Upper lobe of left lung (tissue), 4 donors: ENCODE results near the gene HOXB4.

Source experiments
- EP300 ChIP-seq, 4 donors: sonication (generic); formaldehyde crosslinking; IDR thresholded peaks; one replicate each; pipeline ENCODE4 v1.5.1; 2017; ENCODE audit warnings: antibody characterized with exemption in 4 of 4, control low read depth in 2 of 4
- POLR2A ChIP-seq, 4 donors: fragments of 450-650 bp; IDR thresholded peaks; one replicate each; pipeline ENCODE4 v1.5.1; 2016 to 2017; ENCODE audit warnings: antibody characterized with exemption in 4 of 4, mild to moderate bottlenecking in 2 of 4
- POLR2AphosphoS5 ChIP-seq, 2 donors: sonication (generic); formaldehyde crosslinking; IDR thresholded peaks; one replicate each; pipeline ENCODE4 v1.5.1; 2017; ENCODE audit warnings: antibody characterized with exemption in 2 of 2
- TF ChIP-seq, protein P1 (sequence below), 6 experiments: fragments of 450-650 bp in 4 of 6; fragments of 200-600 bp in 2 of 6; sonication (generic) in 2 of 6; IDR thresholded peaks; one replicate each; pipeline ENCODE4 v1.5.1; 2016 to 2019; ENCODE audit warnings: antibody characterized with exemption in 6 of 6

DNA sequence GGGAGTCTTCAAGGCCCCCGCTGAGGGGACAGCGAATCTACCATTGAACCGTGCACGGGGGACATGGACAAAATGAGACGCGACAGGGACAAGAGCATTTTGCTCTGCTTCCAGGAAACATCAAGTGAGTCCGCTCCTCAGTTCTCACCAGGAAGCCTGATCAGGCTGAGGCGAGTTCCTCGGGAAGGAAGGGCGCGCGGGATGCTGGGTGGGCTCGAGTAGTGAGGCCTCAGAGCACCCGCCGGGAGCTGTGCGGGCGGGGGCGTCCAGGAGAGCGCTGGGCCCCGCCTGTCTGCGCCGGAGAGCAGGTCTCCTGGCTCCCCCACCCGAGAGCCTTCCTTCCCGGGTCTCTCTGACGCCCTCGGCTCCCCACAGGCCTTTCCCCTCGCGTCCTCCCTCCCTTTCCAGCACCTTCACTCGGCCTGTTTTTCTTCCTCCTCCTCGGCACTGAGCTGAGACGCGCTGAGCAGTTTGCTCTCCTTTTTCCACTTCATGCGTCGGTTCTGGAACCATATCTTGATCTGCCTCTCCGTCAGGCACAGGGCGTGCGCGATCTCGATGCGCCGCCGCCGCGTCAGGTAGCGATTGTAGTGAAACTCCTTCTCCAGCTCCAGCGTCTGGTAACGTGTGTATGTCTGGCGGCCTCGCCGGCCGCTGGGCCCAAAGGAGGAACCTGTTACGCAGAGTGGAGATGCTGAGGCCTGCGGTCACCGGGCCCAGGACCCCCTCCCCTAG lies 18.0 kb upstream of the HOXB4 start:
- TF ChIP-seq, protein P1, sequence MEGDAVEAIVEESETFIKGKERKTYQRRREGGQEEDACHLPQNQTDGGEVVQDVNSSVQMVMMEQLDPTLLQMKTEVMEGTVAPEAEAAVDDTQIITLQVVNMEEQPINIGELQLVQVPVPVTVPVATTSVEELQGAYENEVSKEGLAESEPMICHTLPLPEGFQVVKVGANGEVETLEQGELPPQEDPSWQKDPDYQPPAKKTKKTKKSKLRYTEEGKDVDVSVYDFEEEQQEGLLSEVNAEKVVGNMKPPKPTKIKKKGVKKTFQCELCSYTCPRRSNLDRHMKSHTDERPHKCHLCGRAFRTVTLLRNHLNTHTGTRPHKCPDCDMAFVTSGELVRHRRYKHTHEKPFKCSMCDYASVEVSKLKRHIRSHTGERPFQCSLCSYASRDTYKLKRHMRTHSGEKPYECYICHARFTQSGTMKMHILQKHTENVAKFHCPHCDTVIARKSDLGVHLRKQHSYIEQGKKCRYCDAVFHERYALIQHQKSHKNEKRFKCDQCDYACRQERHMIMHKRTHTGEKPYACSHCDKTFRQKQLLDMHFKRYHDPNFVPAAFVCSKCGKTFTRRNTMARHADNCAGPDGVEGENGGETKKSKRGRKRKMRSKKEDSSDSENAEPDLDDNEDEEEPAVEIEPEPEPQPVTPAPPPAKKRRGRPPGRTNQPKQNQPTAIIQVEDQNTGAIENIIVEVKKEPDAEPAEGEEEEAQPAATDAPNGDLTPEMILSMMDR (IDR thresholded peaks at IDR 0.05) = no peak
- no peak for TF ChIP-seq POLR2A (IDR thresholded peaks at IDR 0.05)
- TF ChIP-seq POLR2AphosphoS5 (IDR thresholded peaks at IDR 0.05) = no peak
- no peak for TF ChIP-seq EP300 (IDR thresholded peaks at IDR 0.05)
